GM23248 (cell line): ENCODE data around the gene CSMD2. TPM values are rescaled to one million over a fixed set of nuclear protein-coding genes. Genes with fewer than 3 reads are reported as not detected.

Source experiments
- DNase-seq: peaks from one replicate; pipeline ENCODE4 v3.0.0-alpha.2; 2015
- H2AFZ ChIP-seq: fragments of 200-600 bp; sonication (generic); 2 replicates; pipeline ENCODE4 v1.6.1; 2016; ENCODE audit warnings: antibody characterized with exemption
- H3F3A ChIP-seq: fragments of 200-600 bp; sonication (generic); 2 replicates; pipeline ENCODE4 v1.6.1; 2016; ENCODE audit warnings: mild to moderate bottlenecking, antibody characterized with exemption, mixed run types; ENCODE audit not compliant: insufficient read depth
- H3K27ac ChIP-seq: fragments of 200-600 bp; sonication (generic); 2 replicates; pipeline ENCODE4 v1.5.1; 2016; ENCODE audit warnings: mild to moderate bottlenecking
- H3K27me3 ChIP-seq: fragments of 200-600 bp; sonication (generic); replicated peaks from 2 replicates; pipeline ENCODE4 v1.6.1; 2016; ENCODE audit warnings: mild to moderate bottlenecking; ENCODE audit not compliant: insufficient read depth
- H3K36me3 ChIP-seq: fragments of 200-600 bp; sonication (generic); 2 replicates; pipeline ENCODE4 v1.6.1; 2016; ENCODE audit warnings: low read depth, mild to moderate bottlenecking
- H3K4me1 ChIP-seq: fragments of 200-600 bp; sonication (generic); 2 replicates; pipeline ENCODE4 v1.6.1; 2016; ENCODE audit warnings: mild to moderate bottlenecking; ENCODE audit not compliant: insufficient read depth
- H3K4me2 ChIP-seq: fragments of 200-600 bp; sonication (generic); one replicate; pipeline ENCODE4 v1.6.1; 2016; ENCODE audit warnings: mild to moderate bottlenecking; ENCODE audit not compliant: unreplicated experiment
- H3K4me3 ChIP-seq: fragments of 200-600 bp; sonication (generic); 2 replicates; pipeline ENCODE4 v1.5.1; 2016; ENCODE audit warnings: mild to moderate bottlenecking
- H3K79me2 ChIP-seq: fragments of 200-600 bp; sonication (generic); 2 replicates; pipeline ENCODE4 v1.6.1; 2016; ENCODE audit warnings: mild to moderate bottlenecking; ENCODE audit not compliant: insufficient read depth
- H3K9ac ChIP-seq: fragments of 200-600 bp; sonication (generic); 2 replicates; pipeline ENCODE4 v1.6.1; 2016; ENCODE audit warnings: mild to moderate bottlenecking
- H3K9me2 ChIP-seq: fragments of 200-600 bp; sonication (generic); 2 replicates; pipeline ENCODE4 v1.6.1; 2016; ENCODE audit warnings: mixed run types, mild to moderate bottlenecking, moderate library complexity; ENCODE audit not compliant: insufficient read depth
- H3K9me3 ChIP-seq: fragments of 200-600 bp; sonication (generic); one replicate; pipeline ENCODE4 v1.6.1; 2017; ENCODE audit warnings: low read depth
- H4K20me1 ChIP-seq: fragments of 200-600 bp; sonication (generic); 2 replicates; pipeline ENCODE4 v1.6.0; 2016; ENCODE audit not compliant: insufficient read depth
- EZH2 ChIP-seq: fragments of 200-600 bp; sonication (generic); IDR thresholded peaks from 2 replicates; pipeline ENCODE4 v1.6.1; 2018; ENCODE audit warnings: antibody characterized with exemption, mild to moderate bottlenecking; ENCODE audit not compliant: insufficient read depth, poor library complexity, severe bottlenecking
- EZH2phosphoT487 ChIP-seq: fragments of 200-600 bp; sonication (generic); IDR thresholded peaks from 2 replicates; pipeline ENCODE4 v1.6.1; 2018; ENCODE audit warnings: antibody characterized with exemption, moderate library complexity, mild to moderate bottlenecking, low read depth; ENCODE audit not compliant: insufficient read depth
- WGBS, 2 experiments: methylation state at CpG; one replicate each; pipeline ENCODE4 v1.1.6; 2015 to 2017; ENCODE audit warnings: low lambda C conversion rate in 2 of 2, low coverage in 1 of 2; ENCODE audit errors: missing lambda C conversion rate in 2 of 2; 5-methylcytosine and 5-hydroxymethylcytosine counted together
- in situ Hi-C: fragments of 300-500 bp; cut with MboI; formaldehyde crosslinking; loops from 2 replicates; pipeline ENCODE4 v1.15.0; 2020
- polyA plus RNA-seq: library from polyadenylated mRNA; unstranded; fragments of >200 nt; fragmentation: Nextera tagmentation; extraction: Ambion mirVana; gene quantifications from 2 replicates; pipeline ENCODE4 v1.2.1, GENCODE V29; 2016
- total RNA-seq: library from RNA; depleted of rRNA; stranded (reverse); fragments of >200 nt; shearing (Covaris generic); gene quantifications from 2 replicates; pipeline ENCODE4 v1.2.3, GENCODE V29; 2014

CSMD2 gene
- total and polyA plus RNA-seq, 2 experiments from 2014 or later: 4.5 to 7.1 TPM

GRCh38 chr1:34155860-34156259 lies 9.2 kb downstream of the CSMD2 start:
- Histone ChIP-seq H3K36me3 (no peaks in the 10 kb centered on the region), H3K9ac (no peak overlapping the region), H3K4me1 (peaks cover 8% of the 10 kb centered on the region; the same call in 1 of the 2 replicates), H3F3A (peaks cover 13% of the 10 kb centered on the region; the same call in 1 of the 2 replicates), H2AFZ (no peak overlapping the region), H3K4me2 (no peak overlapping the region), H3K27ac (no peak overlapping the region), H3K4me3 (no peak overlapping the region), H3K27me3 (no peaks in the 10 kb centered on the region), H4K20me1 (no peaks in the 10 kb centered on the region; the same call in 1 of the 2 replicates), H3K9me2 (no peaks in the 10 kb centered on the region), H3K9me3 (no peaks in the 10 kb centered on the region), H3K79me2 (peaks cover 98% of the 10 kb centered on the region)
- DNase-seq: peak; percentile 42
- WGBS, 2 experiments: 34 to 35% methylated on average over 2 of the region's 2 CpGs
- in situ Hi-C loops: no loop called here
- TF ChIP-seq EZH2 (no peak), EZH2phosphoT487 (no peak)

- no peak for DNase-seq
- Histone ChIP-seq H3K27ac (no peak overlapping the region), H3K27me3 (no peaks in the 10 kb centered on the region), H3K79me2 (peaks cover 96% of the 10 kb centered on the region), H3K36me3 (no peaks in the 10 kb centered on the region), H3K9me3 (no peaks in the 10 kb centered on the region), H3K9ac (no peak overlapping the region), H3F3A (peaks cover 13% of the 10 kb centered on the region; the same call in 1 of the 2 replicates), H4K20me1 (no peaks in the 10 kb centered on the region; the same call in 1 of the 2 replicates), H2AFZ (no peak overlapping the region), H3K9me2 (no peaks in the 10 kb centered on the region), H3K4me3 (no peak overlapping the region), H3K4me2 (no peak overlapping the region), H3K4me1 (peaks cover 8% of the 10 kb centered on the region; the same call in 1 of the 2 replicates)
- 97 to 99% methylated on average over 4 of the region's 4 CpGs for WGBS, 2 experiments
- TF ChIP-seq EZH2 (no peak), EZH2phosphoT487 (no peak)
- in situ Hi-C loops: no loop called here
Observed at GRCh38 chr1:34153246-34153645, 11.8 kb downstream of the CSMD2 start.

GRCh38 chr1:34149501-34149900 lies 15.5 kb downstream of the CSMD2 start:
- Histone ChIP-seq H3K79me2 (peaks cover 92% of the 10 kb centered on the region), H4K20me1 (no peaks in the 10 kb centered on the region), H3K27ac (no peak overlapping the region), H3K4me3 (no peak overlapping the region), H3F3A (no peaks in the 10 kb centered on the region), H3K4me1 (no peaks in the 10 kb centered on the region), H3K9me2 (no peaks in the 10 kb centered on the region), H3K9ac (no peak overlapping the region), H3K4me2 (no peak overlapping the region), H3K9me3 (no peaks in the 10 kb centered on the region), H3K27me3 (no peaks in the 10 kb centered on the region), H3K36me3 (no peaks in the 10 kb centered on the region), H2AFZ (no peak overlapping the region)
- DNase-seq: no peak
- in situ Hi-C loops: no loop called here
- TF ChIP-seq EZH2phosphoT487 (no peak), EZH2 (no peak)
- 59 to 68% methylated on average over 3 of the region's 3 CpGs for WGBS, 2 experiments

GRCh38 chr1:34147301-34147700 lies 17.7 kb downstream of the CSMD2 start:
- Histone ChIP-seq H3F3A (no peaks in the 10 kb centered on the region), H3K9ac (no peak overlapping the region), H2AFZ (no peak overlapping the region), H3K9me3 (no peaks in the 10 kb centered on the region), H4K20me1 (no peaks in the 10 kb centered on the region), H3K27ac (no peak overlapping the region), H3K4me3 (no peak overlapping the region), H3K9me2 (no peaks in the 10 kb centered on the region), H3K4me1 (no peaks in the 10 kb centered on the region), H3K36me3 (no peaks in the 10 kb centered on the region), H3K27me3 (no peaks in the 10 kb centered on the region), H3K79me2 (peaks cover 92% of the 10 kb centered on the region), H3K4me2 (no peak overlapping the region)
- WGBS, 2 experiments: 34 to 38% methylated on average over 4 of the region's 4 CpGs
- no peak for DNase-seq
- no peak for TF ChIP-seq EZH2
- TF ChIP-seq EZH2phosphoT487: no peak
- in situ Hi-C loops: no loop called here

GRCh38 chr1:34144766-34145165 lies 20.3 kb downstream of the CSMD2 start:
- WGBS, 2 experiments: 87 to 91% methylated on average over 6 of the region's 6 CpGs

More at GRCh38 chr1:34144766-34145165, 20.3 kb downstream of the CSMD2 start:
- no peaks in the 10 kb centered on the region for H3F3A ChIP-seq
- H3K4me2 ChIP-seq: no peak overlapping the region
- no peak overlapping the region for H2AFZ ChIP-seq
- no peak for DNase-seq
- TF ChIP-seq EZH2 (no peak), EZH2phosphoT487 (no peak)
- H3K4me3 ChIP-seq: no peak overlapping the region
- in situ Hi-C loops: no loop called here
- no peaks in the 10 kb centered on the region for H3K27me3 ChIP-seq
- H3K79me2 ChIP-seq: peaks cover 95% of the 10 kb centered on the region
- no peaks in the 10 kb centered on the region for H4K20me1 ChIP-seq
- H3K27ac ChIP-seq: no peak overlapping the region
- no peaks in the 10 kb centered on the region for H3K36me3 ChIP-seq
- H3K9ac ChIP-seq: no peak overlapping the region
- H3K9me3 ChIP-seq: no peaks in the 10 kb centered on the region
- no peaks in the 10 kb centered on the region for H3K4me1 ChIP-seq
- H3K9me2 ChIP-seq: no peaks in the 10 kb centered on the region
